Measurements from ENCODE around the gene MUC5B. TPM values are rescaled to one million over a fixed set of nuclear protein-coding genes. Genes with fewer than 3 reads are reported as not detected.

MUC5B gene
- total RNA-seq, 1 donor from 2014 or later: 0.25 TPM

DNA sequence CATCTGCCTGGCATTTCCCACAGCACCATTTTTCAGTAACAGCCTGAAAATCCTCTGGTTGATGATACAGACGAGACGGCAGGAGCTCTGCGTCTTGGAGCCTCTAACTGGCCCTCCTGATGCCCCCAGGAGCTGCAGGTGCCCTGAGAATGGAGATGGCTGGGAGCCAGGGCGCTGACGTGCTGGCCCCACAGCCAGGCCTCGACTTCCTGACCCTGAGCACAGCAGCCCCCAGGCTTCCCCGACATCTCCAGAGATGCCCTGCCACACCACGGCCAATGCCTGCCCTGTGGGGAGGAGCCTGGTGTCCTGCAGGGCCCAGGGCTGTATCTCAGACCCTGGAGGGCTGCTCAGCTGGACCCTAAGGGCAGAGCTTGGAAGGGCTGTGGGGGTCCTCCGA, 65.1 kb downstream of the MUC5B start:
- DNase-seq (ENCODE audit: extremely low spot score in 2 of 2): no peak
- Histone ChIP-seq H3K9me3 (no peaks in the 10 kb centered on the region), H3K27ac (no peak overlapping the region), H3K36me3 (peaks cover 7 to 70% of the 10 kb centered on the region in 2 donors), H3K4me3 (no peak overlapping the region), H3K27me3 (no peaks in the 10 kb centered on the region), H3K4me1 (peaks cover 12% of the 10 kb centered on the region)
- TF ChIP-seq, protein P1, sequence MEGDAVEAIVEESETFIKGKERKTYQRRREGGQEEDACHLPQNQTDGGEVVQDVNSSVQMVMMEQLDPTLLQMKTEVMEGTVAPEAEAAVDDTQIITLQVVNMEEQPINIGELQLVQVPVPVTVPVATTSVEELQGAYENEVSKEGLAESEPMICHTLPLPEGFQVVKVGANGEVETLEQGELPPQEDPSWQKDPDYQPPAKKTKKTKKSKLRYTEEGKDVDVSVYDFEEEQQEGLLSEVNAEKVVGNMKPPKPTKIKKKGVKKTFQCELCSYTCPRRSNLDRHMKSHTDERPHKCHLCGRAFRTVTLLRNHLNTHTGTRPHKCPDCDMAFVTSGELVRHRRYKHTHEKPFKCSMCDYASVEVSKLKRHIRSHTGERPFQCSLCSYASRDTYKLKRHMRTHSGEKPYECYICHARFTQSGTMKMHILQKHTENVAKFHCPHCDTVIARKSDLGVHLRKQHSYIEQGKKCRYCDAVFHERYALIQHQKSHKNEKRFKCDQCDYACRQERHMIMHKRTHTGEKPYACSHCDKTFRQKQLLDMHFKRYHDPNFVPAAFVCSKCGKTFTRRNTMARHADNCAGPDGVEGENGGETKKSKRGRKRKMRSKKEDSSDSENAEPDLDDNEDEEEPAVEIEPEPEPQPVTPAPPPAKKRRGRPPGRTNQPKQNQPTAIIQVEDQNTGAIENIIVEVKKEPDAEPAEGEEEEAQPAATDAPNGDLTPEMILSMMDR (IDR thresholded peaks at IDR 0.05): no peak
- TF ChIP-seq POLR2A (IDR thresholded peaks at IDR 0.05) (no peak), POLR2AphosphoS5 (IDR thresholded peaks at IDR 0.05; ENCODE audit: insufficient read depth in 1 of 2, low read depth in 1 of 2) (no peak)
- intact Hi-C loops (cut with DNase I): no loop called here

DNA sequence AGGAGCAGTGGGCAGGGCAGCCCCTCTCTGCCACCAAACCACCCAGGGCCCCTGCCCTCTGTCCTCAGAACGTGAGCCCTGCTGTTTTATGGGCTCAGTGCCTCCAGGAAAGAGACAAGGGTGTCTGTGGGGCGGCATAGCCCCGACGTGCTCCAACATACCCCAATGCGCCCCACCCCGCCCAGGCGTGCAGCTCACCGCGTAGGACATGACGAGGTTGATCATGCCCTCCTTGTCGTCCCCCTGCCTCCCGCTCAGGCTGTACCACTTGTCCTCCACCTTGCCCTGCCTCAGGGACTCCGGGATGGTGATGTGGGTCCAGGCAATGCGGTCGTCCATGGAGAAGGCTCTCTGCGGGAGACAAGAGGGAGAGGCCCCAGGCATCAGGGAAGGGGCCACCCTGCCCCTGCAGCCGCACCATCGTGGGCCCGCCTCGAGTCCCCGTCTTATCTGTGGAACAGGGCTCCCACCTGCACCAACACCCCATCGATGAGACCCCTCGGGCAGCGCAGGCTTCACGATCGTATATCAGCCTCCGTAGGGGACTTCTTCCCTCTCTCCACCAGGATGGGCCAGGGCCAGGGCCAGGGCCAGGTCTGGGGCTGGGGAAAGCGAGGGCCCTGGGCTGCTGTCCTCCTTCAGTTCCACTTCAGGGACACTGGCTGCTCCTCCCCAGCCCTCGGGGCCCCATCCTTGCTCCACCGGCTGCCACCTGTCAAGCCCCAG, 65.7 kb downstream of the MUC5B start:
- no peak for DNase-seq (ENCODE audit: extremely low spot score in 2 of 2)
- Histone ChIP-seq H3K27me3 (no peaks in the 10 kb centered on the region), H3K36me3 (peaks cover 7 to 70% of the 10 kb centered on the region in 2 donors), H3K4me3 (no peak overlapping the region), H3K4me1 (peaks cover 18% of the 10 kb centered on the region), H3K27ac (no peak overlapping the region), H3K9me3 (no peaks in the 10 kb centered on the region)
- TF ChIP-seq, protein P1 (IDR thresholded peaks at IDR 0.05): no peak
- TF ChIP-seq POLR2A (IDR thresholded peaks at IDR 0.05) (no peak), POLR2AphosphoS5 (IDR thresholded peaks at IDR 0.05; ENCODE audit: insufficient read depth in 1 of 2, low read depth in 1 of 2) (no peak)
- intact Hi-C loops (cut with DNase I): no loop called here

DNA sequence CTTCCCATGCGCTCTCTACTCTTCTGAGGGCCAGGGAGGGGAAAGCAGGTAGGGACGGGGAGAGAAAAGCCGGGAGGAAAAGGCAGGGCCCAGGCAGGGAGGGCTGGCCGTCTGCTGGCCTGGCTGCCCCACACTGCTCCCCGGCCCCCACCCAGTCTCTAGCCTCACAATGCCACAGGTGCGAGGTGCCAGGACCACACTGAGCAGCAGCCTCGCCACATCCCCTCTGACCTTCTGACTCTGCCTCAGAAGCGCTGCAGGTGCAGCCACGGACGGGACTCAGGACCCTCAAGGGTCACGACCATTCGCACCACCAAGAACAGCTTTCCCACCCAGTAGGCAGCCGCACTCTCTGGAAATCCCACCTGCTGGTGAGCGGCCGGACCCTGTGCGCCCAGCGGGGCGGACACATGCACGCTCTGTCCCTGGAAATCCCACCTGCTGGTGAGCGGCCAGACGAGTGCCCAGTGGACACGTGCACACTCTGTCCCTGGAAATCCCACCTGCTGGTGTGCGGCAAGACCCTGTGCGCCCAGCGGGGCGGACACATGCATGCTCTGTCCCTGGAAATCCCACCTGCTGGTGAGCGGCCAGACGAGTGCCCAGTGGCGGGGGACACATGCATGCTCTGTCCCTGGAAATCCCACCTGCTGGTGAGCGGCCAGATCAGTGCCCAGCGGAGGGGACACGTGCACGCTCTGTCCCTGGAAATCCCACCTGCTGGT, 66.5 kb downstream of the MUC5B start:
- Histone ChIP-seq H3K4me3 (no peak overlapping the region), H3K27ac (no peak overlapping the region), H3K4me1 (peaks cover 18% of the 10 kb centered on the region), H3K36me3 (peaks cover 7 to 69% of the 10 kb centered on the region in 2 donors), H3K27me3 (no peaks in the 10 kb centered on the region), H3K9me3 (no peaks in the 10 kb centered on the region)
- intact Hi-C loops (cut with DNase I): no loop called here
- TF ChIP-seq, protein P1 (IDR thresholded peaks at IDR 0.05): no peak
- TF ChIP-seq POLR2AphosphoS5 (IDR thresholded peaks at IDR 0.05; ENCODE audit: insufficient read depth in 1 of 2, low read depth in 1 of 2): no peak
- TF ChIP-seq POLR2A (IDR thresholded peaks at IDR 0.05): no peak
- no peak for DNase-seq (ENCODE audit: extremely low spot score in 2 of 2)

DNA sequence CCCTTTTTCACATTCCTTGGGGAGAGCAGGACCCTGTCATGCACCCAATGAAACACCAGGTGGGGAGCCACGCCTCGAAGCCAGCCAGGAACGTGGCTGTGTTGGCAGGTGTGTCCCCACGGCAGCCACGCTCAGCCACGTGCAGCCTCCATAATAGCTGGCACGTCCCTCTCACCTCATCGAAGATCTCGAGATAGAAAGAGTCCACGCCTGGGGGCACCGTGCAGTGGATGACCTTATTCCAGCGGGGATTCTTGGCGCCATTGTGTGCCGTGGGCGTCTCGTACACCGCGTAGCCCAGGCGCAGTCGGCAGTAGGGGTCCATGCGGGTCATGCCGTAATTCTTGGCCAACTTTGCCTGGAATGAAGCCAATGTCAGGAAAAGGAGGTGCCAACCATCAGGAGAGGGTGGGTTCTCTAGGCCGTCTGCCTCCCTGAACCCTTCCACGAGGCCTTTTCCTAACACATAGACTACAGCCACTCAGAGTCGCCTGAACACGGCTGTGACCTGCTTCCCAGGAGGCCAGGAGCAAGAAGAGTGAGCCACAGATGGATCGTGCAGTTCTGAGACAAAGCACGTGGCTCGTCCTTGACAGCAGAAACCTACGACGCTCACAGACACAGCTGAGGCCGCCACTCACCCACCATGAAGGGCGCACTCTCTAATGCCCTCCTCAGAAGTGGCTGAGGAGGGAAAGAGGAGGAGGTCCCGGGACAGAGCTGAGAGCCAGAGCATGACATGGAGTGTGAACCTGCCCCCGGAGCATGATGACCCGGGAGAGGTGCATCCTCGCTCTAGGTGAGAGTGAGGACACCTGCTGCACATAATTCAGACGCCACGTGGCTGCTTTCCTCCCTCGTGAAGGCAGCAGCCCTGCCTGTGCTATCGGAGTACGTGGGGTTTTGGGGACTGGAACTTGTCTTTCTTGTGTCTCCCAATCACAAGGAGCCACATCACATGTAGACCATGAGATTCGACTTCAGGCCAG, 67.5 kb downstream of the MUC5B start:
- DNase-seq (ENCODE audit: extremely low spot score in 2 of 2): no peak
- no peak for TF ChIP-seq POLR2A (IDR thresholded peaks at IDR 0.05)
- intact Hi-C loops (cut with DNase I): no loop called here
- Histone ChIP-seq H3K27me3 (no peaks in the 10 kb centered on the region), H3K27ac (no peak overlapping the region), H3K4me1 (peaks cover 18% of the 10 kb centered on the region), H3K4me3 (no peak overlapping the region), H3K9me3 (no peaks in the 10 kb centered on the region), H3K36me3 (peaks cover 7 to 65% of the 10 kb centered on the region in 2 donors)

All from vagina (tissue), 2 donors.